B cell (primary cell): ENCODE results near the gene IGSF3. TPM values are rescaled to one million over a fixed set of nuclear protein-coding genes. Genes with fewer than 3 reads are reported as not detected.

Experiments used
- ATAC-seq: fragments of 200-7000 bp; cut with Tn5 transposase; one replicate; pipeline ENCODE4 v1.10.0; 2021; ENCODE audit warnings: low read depth, mild to moderate bottlenecking, moderate number of reproducible peaks, moderate library complexity
- CTCF ChIA-PET: fragments of 350-600 bp; sonication (Branson Sonifier 250); formaldehyde crosslinking; loops from one replicate; lab custom pipeline; 2021; ENCODE audit warnings: antibody characterized with exemption, inconsistent platforms; lab: Charles Lee
- POLR2A ChIA-PET: fragments of 350-600 bp; sonication (Branson Sonifier 250); formaldehyde crosslinking; loops from one replicate; lab custom pipeline; 2021; ENCODE audit warnings: antibody characterized with exemption; lab: Charles Lee
- DNase-seq: peaks from one replicate; pipeline ENCODE4 v3.0.0; 2013
- H2AFZ ChIP-seq: 2 replicates; pipeline ENCODE4 v1.6.1; 2012; ENCODE audit warnings: mild to moderate bottlenecking, low read depth, low read length; ENCODE audit not compliant: insufficient read depth, poor library complexity, severe bottlenecking
- H3K27ac ChIP-seq, 2 donors: 1 replicate in 1 of 2; 2 replicates in 1 of 2; pipeline ENCODE4 v1.5.1; 2012 to 2013; ENCODE audit warnings: low read length in 2 of 2, mild to moderate bottlenecking in 2 of 2, moderate library complexity in 1 of 2
- H3K27me3 ChIP-seq, 4 experiments: fragments of 200-600 bp in 1 of 4; sonication (generic) in 1 of 4; replicated peaks in 1 of 4; 1 replicate in 2 of 4; 2 replicates in 2 of 4; pipeline versions ENCODE4 v1.6.1 to v1.7.0; 2013 to 2016; ENCODE audit warnings: low read length in 3 of 4, mild to moderate bottlenecking in 2 of 4, mixed read lengths in 1 of 4, moderate library complexity in 1 of 4; ENCODE audit not compliant: insufficient read depth in 4 of 4, control insufficient read depth in 3 of 4; ENCODE audit errors: control extremely low read depth in 1 of 4
- H3K36me3 ChIP-seq, 2 experiments: replicated peaks in 1 of 2; 1 replicate in 1 of 2; 2 replicates in 1 of 2; pipeline versions ENCODE4 v1.6.1 to v1.7.1; 2013; ENCODE audit warnings: low read length in 1 of 2; ENCODE audit not compliant: insufficient read depth in 2 of 2, control insufficient read depth in 1 of 2; ENCODE audit errors: control extremely low read depth in 1 of 2, extremely low read depth in 1 of 2
- H3K4me1 ChIP-seq, 2 donors: fragments of 200-600 bp in 1 of 2; sonication (generic) in 1 of 2; 1 replicate in 1 of 2; 2 replicates in 1 of 2; pipeline versions ENCODE4 v1.5.1 to v1.6.1; 2013 to 2017; ENCODE audit warnings: low read length in 2 of 2; ENCODE audit not compliant: control insufficient read depth in 2 of 2, insufficient read depth in 2 of 2
- H3K4me2 ChIP-seq: replicated peaks from 2 replicates; pipeline ENCODE3; 2012; ENCODE audit warnings: mild to moderate bottlenecking, low read depth, low read length; ENCODE audit not compliant: poor library complexity, severe bottlenecking
- H3K4me3 ChIP-seq, 5 experiments: fragments of 200-600 bp in 1 of 5; sonication (generic) in 1 of 5; 1 replicate in 3 of 5; 2 replicates in 2 of 5; pipeline versions ENCODE4 v1.5.1 to v1.7.0; 2011 to 2016; ENCODE audit warnings: low read length in 4 of 5, mild to moderate bottlenecking in 4 of 5, low read depth in 2 of 5, control low read depth in 1 of 5, moderate library complexity in 1 of 5; ENCODE audit not compliant: insufficient read depth in 1 of 5; ENCODE audit errors: control extremely low read depth in 1 of 5, extremely low read depth in 1 of 5
- H3K79me2 ChIP-seq: fragments of 200-600 bp; sonication (generic); one replicate; pipeline ENCODE4 v1.6.0; 2016; ENCODE audit warnings: low read length; ENCODE audit not compliant: control insufficient read depth, insufficient read depth
- H3K9ac ChIP-seq: fragments of 200-600 bp; sonication (generic); 2 replicates; pipeline ENCODE4 v1.6.1; 2017; ENCODE audit warnings: mild to moderate bottlenecking, low read length, moderate library complexity
- H3K9me3 ChIP-seq, 3 donors: one replicate each; pipeline versions ENCODE4 v1.6.1 to v1.7.1; 2013; ENCODE audit warnings: low read length in 2 of 3; ENCODE audit not compliant: control insufficient read depth in 2 of 3, insufficient read depth in 1 of 3; ENCODE audit errors: control extremely low read depth in 1 of 3
- H4K20me1 ChIP-seq: 2 replicates; pipeline ENCODE4 v1.6.0; 2012; ENCODE audit warnings: mild to moderate bottlenecking, low read length; ENCODE audit not compliant: insufficient read depth, control insufficient read depth, poor library complexity, severe bottlenecking
- H3K27ac Mint-ChIP-seq: one replicate; pipeline ENCODE4 v1.8.0; 2021; ENCODE audit warnings: mixed read lengths
- H3K27me3 Mint-ChIP-seq: one replicate; pipeline ENCODE4 v1.8.0; 2021; ENCODE audit warnings: mixed read lengths
- H3K4me1 Mint-ChIP-seq: one replicate; pipeline ENCODE4 v1.8.0; 2021; ENCODE audit warnings: mixed read lengths
- H3K4me3 Mint-ChIP-seq: one replicate; pipeline ENCODE4 v1.8.0; 2021; ENCODE audit warnings: mixed read lengths
- H3K9me3 Mint-ChIP-seq: one replicate; pipeline ENCODE4 v1.8.0; 2022; ENCODE audit warnings: mixed read lengths; ENCODE audit not compliant: insufficient read depth
- EZH2 ChIP-seq: IDR thresholded peaks from 2 replicates; pipeline ENCODE4 v1.6.1; 2012; ENCODE audit warnings: borderline replicate concordance, low read depth, mild to moderate bottlenecking, moderate library complexity, low read length; ENCODE audit not compliant: insufficient read depth, poor library complexity, severe bottlenecking
- WGBS: methylation state at CpG from one replicate; pipeline ENCODE4 v1.1.5; 2013; ENCODE audit warnings: missing lambda C conversion rate; ENCODE audit not compliant: insufficient coverage; 5-methylcytosine and 5-hydroxymethylcytosine counted together
- intact Hi-C: fragments of 100-400 bp; cut with micrococcal nuclease; formaldehyde crosslinking; loops from one replicate; pipeline ENCODE4 v1.10.0; 2022
- polyA plus RNA-seq: library from polyadenylated mRNA; depleted of rRNA; stranded (reverse); fragments of >200 nt; gene quantifications from 2 replicates; pipeline ENCODE4 v1.2.3, GENCODE V29; 2012
- total RNA-seq, 2 donors: library from RNA; stranded (reverse); fragments of 120-200 nt in 1 of 2; gene quantifications; 1 replicate in 1 of 2; 2 replicates in 1 of 2; pipeline versions ENCODE4 v1.2.3 to v1.2.4, GENCODE V29; 2013 to 2022
- TF ChIP-seq, protein P1 (sequence below): fragments of 200-600 bp; IDR thresholded peaks from one replicate; pipeline ENCODE4 v1.8.0; 2022; ENCODE audit warnings: antibody characterized with exemption, mild to moderate bottlenecking

The IGSF3 gene
- total and polyA plus RNA-seq, 2 donors (not counting 1 experiment from before 2014, with no cell fraction given), result 0.49 TPM; not detected in 1

- H3K79me2 ChIP-seq, result no peaks in the 10 kb centered on the region
- no peaks in the 10 kb centered on the region for H3K36me3 ChIP-seq
- H3K9me3 ChIP-seq, result no peaks in the 10 kb centered on the region
- H3K27me3 ChIP-seq, result no peaks in the 10 kb centered on the region
- H3K9ac ChIP-seq, result no peak overlapping the region
- ChIA-PET POLR2A (no interaction called here), CTCF (interaction anchor here (0.6 to 1.7 kb wide), 2 partner anchors 14 to 771 kb away, joined by 4 read pairs; no protein-coding TSS in a partner anchor)
- H2AFZ ChIP-seq, result no peak overlapping the region
- no peak overlapping the region for H3K4me3 ChIP-seq
- Mint-ChIP-seq H3K9me3 (no peaks in the 10 kb centered on the region), H3K27me3 (peaks cover 18% of the 10 kb centered on the region), H3K4me3 (no peak overlapping the region), H3K4me1 (no peaks in the 10 kb centered on the region), H3K27ac (no peak overlapping the region)
- TF ChIP-seq, protein P1, sequence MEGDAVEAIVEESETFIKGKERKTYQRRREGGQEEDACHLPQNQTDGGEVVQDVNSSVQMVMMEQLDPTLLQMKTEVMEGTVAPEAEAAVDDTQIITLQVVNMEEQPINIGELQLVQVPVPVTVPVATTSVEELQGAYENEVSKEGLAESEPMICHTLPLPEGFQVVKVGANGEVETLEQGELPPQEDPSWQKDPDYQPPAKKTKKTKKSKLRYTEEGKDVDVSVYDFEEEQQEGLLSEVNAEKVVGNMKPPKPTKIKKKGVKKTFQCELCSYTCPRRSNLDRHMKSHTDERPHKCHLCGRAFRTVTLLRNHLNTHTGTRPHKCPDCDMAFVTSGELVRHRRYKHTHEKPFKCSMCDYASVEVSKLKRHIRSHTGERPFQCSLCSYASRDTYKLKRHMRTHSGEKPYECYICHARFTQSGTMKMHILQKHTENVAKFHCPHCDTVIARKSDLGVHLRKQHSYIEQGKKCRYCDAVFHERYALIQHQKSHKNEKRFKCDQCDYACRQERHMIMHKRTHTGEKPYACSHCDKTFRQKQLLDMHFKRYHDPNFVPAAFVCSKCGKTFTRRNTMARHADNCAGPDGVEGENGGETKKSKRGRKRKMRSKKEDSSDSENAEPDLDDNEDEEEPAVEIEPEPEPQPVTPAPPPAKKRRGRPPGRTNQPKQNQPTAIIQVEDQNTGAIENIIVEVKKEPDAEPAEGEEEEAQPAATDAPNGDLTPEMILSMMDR, result no peak
- no peak for TF ChIP-seq EZH2
- 94% methylated on average over 2 of the region's 2 CpGs for WGBS
- intact Hi-C loops, result no loop called here
- no peaks in the 10 kb centered on the region for H3K4me1 ChIP-seq
- no peaks in the 10 kb centered on the region for H4K20me1 ChIP-seq
- H3K27ac ChIP-seq, result no peak overlapping the region
- ATAC-seq (no peak), DNase-seq (no peak)
- H3K4me2 ChIP-seq, result no peak overlapping the region
Observed at GRCh38 chr1:116710420-116711262, 43.1 kb upstream of the IGSF3 start.

- Histone ChIP-seq H3K4me2 (no peak overlapping the region), H3K9me3 (no peaks in the 10 kb centered on the region), H3K79me2 (no peaks in the 10 kb centered on the region), H3K27me3 (no peaks in the 10 kb centered on the region), H3K4me3 (no peak overlapping the region), H4K20me1 (no peaks in the 10 kb centered on the region), H2AFZ (no peak overlapping the region), H3K4me1 (no peaks in the 10 kb centered on the region), H3K36me3 (no peaks in the 10 kb centered on the region), H3K9ac (no peak overlapping the region), H3K27ac (no peak overlapping the region)
- CTCF ChIA-PET, result no interaction called here
- intact Hi-C loops, result no loop called here
- Mint-ChIP-seq H3K4me3 (no peak overlapping the region), H3K9me3 (no peaks in the 10 kb centered on the region), H3K4me1 (no peaks in the 10 kb centered on the region), H3K27ac (no peak overlapping the region), H3K27me3 (peaks cover 13% of the 10 kb centered on the region)
- no peak for DNase-seq
- TF ChIP-seq, protein P1, result no peak
- no peak for TF ChIP-seq EZH2
- no peak for ATAC-seq
- POLR2A ChIA-PET, result no interaction called here
- WGBS, result 75% methylated on average over 4 of the region's 7 CpGs
Observed at GRCh38 chr1:116709666-116710167, 42.2 kb upstream of the IGSF3 start.
